OCI-LY7 (cell line): ENCODE data around the gene SYNGR3.

Experiments
- EZH2phosphoT487 ChIP-seq: fragments of 200-600 bp; sonication (generic); IDR thresholded peaks from 2 replicates; pipeline ENCODE4 v1.6.1; 2018; ENCODE audit warnings: low read depth, borderline replicate concordance, mild to moderate bottlenecking, mixed run types, antibody characterized with exemption, low read length, moderate library complexity, mixed read lengths
- TF ChIP-seq, protein P1 (sequence below): fragments of 200-600 bp; sonication (generic); conservative IDR thresholded peaks from 2 replicates; pipeline ENCODE4 v1.5.1; 2014; ENCODE audit warnings: mild to moderate bottlenecking, antibody characterized with exemption, low read length, moderate library complexity, mixed read lengths

DNA sequence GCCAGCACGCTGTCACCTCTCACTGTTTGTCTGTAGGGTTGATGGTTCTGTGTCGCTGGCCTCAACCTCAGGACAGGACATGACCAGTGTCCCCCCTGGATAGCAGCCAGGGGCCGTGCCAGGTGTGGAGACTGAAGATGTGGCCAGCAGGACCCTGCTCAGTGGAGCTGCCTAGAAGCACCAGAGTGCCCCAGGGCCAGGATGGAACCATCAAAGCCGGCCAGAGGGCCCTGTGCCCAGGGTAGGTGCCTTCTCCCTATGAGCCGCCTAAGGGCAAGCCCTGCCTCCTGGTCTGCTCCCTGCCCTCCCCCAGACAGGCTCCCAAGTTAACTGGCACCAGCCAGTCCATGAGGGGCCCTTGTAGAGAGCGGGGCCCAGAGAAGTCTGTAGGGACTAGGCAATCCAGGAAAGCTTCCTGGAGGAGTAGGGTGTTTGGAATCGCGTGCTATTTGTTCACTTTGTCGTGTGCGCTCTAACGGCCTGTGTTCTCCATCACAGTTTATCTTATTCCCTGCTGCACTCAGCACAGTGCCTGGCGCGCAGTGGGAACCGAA, 31.0 kb upstream of the SYNGR3 start:
- TF ChIP-seq, protein P1, sequence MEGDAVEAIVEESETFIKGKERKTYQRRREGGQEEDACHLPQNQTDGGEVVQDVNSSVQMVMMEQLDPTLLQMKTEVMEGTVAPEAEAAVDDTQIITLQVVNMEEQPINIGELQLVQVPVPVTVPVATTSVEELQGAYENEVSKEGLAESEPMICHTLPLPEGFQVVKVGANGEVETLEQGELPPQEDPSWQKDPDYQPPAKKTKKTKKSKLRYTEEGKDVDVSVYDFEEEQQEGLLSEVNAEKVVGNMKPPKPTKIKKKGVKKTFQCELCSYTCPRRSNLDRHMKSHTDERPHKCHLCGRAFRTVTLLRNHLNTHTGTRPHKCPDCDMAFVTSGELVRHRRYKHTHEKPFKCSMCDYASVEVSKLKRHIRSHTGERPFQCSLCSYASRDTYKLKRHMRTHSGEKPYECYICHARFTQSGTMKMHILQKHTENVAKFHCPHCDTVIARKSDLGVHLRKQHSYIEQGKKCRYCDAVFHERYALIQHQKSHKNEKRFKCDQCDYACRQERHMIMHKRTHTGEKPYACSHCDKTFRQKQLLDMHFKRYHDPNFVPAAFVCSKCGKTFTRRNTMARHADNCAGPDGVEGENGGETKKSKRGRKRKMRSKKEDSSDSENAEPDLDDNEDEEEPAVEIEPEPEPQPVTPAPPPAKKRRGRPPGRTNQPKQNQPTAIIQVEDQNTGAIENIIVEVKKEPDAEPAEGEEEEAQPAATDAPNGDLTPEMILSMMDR = no peak
- no peak for TF ChIP-seq EZH2phosphoT487
